Measurements from ENCODE around the gene NABP1. TPM values are rescaled to one million over a fixed set of nuclear protein-coding genes. Genes with fewer than 3 reads are reported as not detected.

Gene NABP1
- total RNA-seq, 1 experiment from 2014 or later: 3.2 TPM

GRCh38 chr2:191660575-191660974 lies 17.4 kb upstream of the NABP1 start:
- no CpG with 5 or more reads among the region's 1 CpG for WGBS (ENCODE audit: extremely low coverage, insufficient read length, low lambda C conversion rate)
- no peak overlapping the region for H2BK5ac ChIP-seq (ENCODE audit: insufficient read length, low read length)

More at GRCh38 chr2:191660575-191660974, 17.4 kb upstream of the NABP1 start:
- H3K23ac ChIP-seq (ENCODE audit: insufficient read length, low read depth, low read length): no peak overlapping the region
- H3K4me2 ChIP-seq (ENCODE audit: insufficient read depth, insufficient read length, low read length): no peak overlapping the region
- no peak overlapping the region for H2BK120ac ChIP-seq (ENCODE audit: low read depth, low read length, poor library complexity, severe bottlenecking)
- no peak for TF ChIP-seq CTCF (conservative IDR thresholded peaks at IDR 0.05)
- no peak overlapping the region for H3K14ac ChIP-seq (ENCODE audit: insufficient read depth, low read length)
- DNase-seq: no peak
- no peaks in the 10 kb centered on the region for H3K9me3 ChIP-seq (ENCODE audit: control insufficient read depth, low read depth, low read length)
- no peak overlapping the region for H3K9ac ChIP-seq (ENCODE audit: extremely low read depth, insufficient read length, low read length)
- H3K79me1 ChIP-seq (ENCODE audit: insufficient read depth, low read depth, low read length, poor library complexity, severe bottlenecking): no peaks in the 10 kb centered on the region
- H3K27me3 ChIP-seq (ENCODE audit: insufficient read depth, low read length): no peaks in the 10 kb centered on the region
- H3K56ac ChIP-seq (ENCODE audit: insufficient read length, low read depth, low read length): no peak overlapping the region
- Mint-ChIP-seq H3K4me1 (peaks cover 0 to 4% of the 10 kb centered on the region in 2 experiments; a peak in 2 of 4 replicates), H3K27me3 (ENCODE audit: low read depth) (no peaks in the 10 kb centered on the region), H3K36me3 (ENCODE audit: insufficient read depth in 1 of 3, low read depth in 3 of 3) (no peaks in the 10 kb centered on the region), H3K9me3 (peaks cover 0 to 2% of the 10 kb centered on the region in 2 experiments; a peak in 1 of 5 replicates), H3K27ac (no peak overlapping the region), H3K4me3 (no peak overlapping the region)
- no peak overlapping the region for H4K8ac ChIP-seq (replicated peaks; ENCODE audit: insufficient read length, low read depth, low read length)
- no peaks in the 10 kb centered on the region for H3K23me2 ChIP-seq (ENCODE audit: insufficient read length, low read depth, low read length, poor library complexity, severe bottlenecking)
- no peaks in the 10 kb centered on the region for H3K79me2 ChIP-seq (ENCODE audit: insufficient read depth, low read length)
- no peaks in the 10 kb centered on the region for H3K4me1 ChIP-seq (ENCODE audit: insufficient read depth, low read length)
- H3T11ph ChIP-seq (ENCODE audit: low read length): no peak overlapping the region
- no peak overlapping the region for H2BK12ac ChIP-seq (ENCODE audit: insufficient read length, low read depth, low read length)
- no peak overlapping the region for H4K5ac ChIP-seq (ENCODE audit: insufficient read length, low read depth, low read length)
- H3K18ac ChIP-seq (ENCODE audit: insufficient read length, low read depth, low read length): no peak overlapping the region
- H2BK15ac ChIP-seq (ENCODE audit: low read depth, low read length): no peak overlapping the region
- no peak overlapping the region for H4K91ac ChIP-seq (ENCODE audit: insufficient read length, low read depth, low read length)
- H2AFZ ChIP-seq (ENCODE audit: low read length): no peak overlapping the region
- no peak overlapping the region for H2AK5ac ChIP-seq (ENCODE audit: insufficient read length, low read length)
- H4K20me1 ChIP-seq (ENCODE audit: control insufficient read depth, insufficient read depth, insufficient read length): no peaks in the 10 kb centered on the region
- no peak overlapping the region for H3K27ac ChIP-seq (ENCODE audit: insufficient read length, low read depth, low read length)
- no peak overlapping the region for H2BK20ac ChIP-seq (ENCODE audit: low read depth, low read length, poor library complexity, severe bottlenecking)
- no peak overlapping the region for H3K4ac ChIP-seq (ENCODE audit: low read depth, low read length)

All from H9 (cell line).